ENCODE data around the gene CCL1. TPM values are rescaled to one million over a fixed set of nuclear protein-coding genes. Genes with fewer than 3 reads are reported as not detected.

CCL1 gene
- total and polyA plus RNA-seq, 7 donors: not detected

DNA sequence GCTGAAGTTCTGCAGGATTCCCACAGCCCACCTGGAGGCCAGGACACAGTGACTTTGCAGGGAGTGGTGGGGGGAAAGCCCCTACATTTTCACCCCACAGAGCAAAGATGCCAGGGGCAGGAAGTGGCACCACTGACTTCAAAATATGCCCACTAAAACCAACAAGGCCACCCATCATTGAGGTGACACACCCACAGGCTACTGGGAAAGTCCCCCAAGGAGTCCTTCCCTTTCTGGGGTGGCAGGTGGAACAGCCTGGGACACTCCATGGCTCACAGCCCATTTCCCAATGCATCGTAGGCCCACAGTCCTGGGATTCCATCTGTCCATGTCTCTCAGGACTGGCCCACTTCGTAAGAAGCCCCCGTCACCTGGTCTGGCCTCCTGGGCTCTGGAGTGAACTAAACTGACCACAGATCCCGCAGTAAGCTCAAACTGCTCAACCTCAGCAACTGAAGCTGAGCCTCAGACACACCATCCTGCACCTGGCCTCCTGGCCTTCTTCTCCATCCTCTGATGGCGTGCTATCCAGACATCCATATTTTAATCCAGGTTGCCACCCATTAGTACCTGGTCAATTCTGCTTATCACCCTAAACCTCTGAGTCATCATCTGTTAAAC lies 7.5 kb upstream of the CCL1 start:
- Histone ChIP-seq H3K27me3 (ENCODE audit: insufficient read depth in 3 of 3, low read length in 2 of 3) (peaks cover 0 to 5% (median 0%) of the 10 kb centered on the region in 3 donors), H3K4me1 (no peaks in the 10 kb centered on the region), H3K36me3 (ENCODE audit: insufficient read depth in 1 of 2, low read depth in 1 of 2) (no peaks in the 10 kb centered on the region), H3K27ac (no peak overlapping the region), H3K4me3 (no peak overlapping the region), H3K9me3 (no peaks in the 10 kb centered on the region)
- intact Hi-C loops (cut with DNase I): no loop called here
- WGBS, 3 donors: 78 to 86% (median 80%) methylated on average over 5 of the region's 5 CpGs
- no peak for TF ChIP-seq CTCF (IDR thresholded peaks at IDR 0.05)
- no peak for DNase-seq
- ATAC-seq: no peak

- H3K36me3 ChIP-seq (ENCODE audit: insufficient read depth in 1 of 2, low read depth in 1 of 2): no peaks in the 10 kb centered on the region
- TF ChIP-seq CTCF (IDR thresholded peaks at IDR 0.05): no peak
- H3K9me3 ChIP-seq: no peaks in the 10 kb centered on the region
- ATAC-seq (no peak), DNase-seq (no peak)
- intact Hi-C loops (cut with DNase I): no loop called here
- H3K27me3 ChIP-seq (ENCODE audit: insufficient read depth in 3 of 3, low read length in 2 of 3): peaks cover 0 to 5% (median 0%) of the 10 kb centered on the region in 3 donors
- H3K4me3 ChIP-seq: no peak overlapping the region
- 72 to 82% (median 75%) methylated on average over 3 of the region's 3 CpGs for WGBS, 3 donors
- no peak overlapping the region for H3K27ac ChIP-seq
- no peaks in the 10 kb centered on the region for H3K4me1 ChIP-seq
Measured at GRCh38 chr17:34369571-34369970, 6.5 kb upstream of the CCL1 start.

DNA sequence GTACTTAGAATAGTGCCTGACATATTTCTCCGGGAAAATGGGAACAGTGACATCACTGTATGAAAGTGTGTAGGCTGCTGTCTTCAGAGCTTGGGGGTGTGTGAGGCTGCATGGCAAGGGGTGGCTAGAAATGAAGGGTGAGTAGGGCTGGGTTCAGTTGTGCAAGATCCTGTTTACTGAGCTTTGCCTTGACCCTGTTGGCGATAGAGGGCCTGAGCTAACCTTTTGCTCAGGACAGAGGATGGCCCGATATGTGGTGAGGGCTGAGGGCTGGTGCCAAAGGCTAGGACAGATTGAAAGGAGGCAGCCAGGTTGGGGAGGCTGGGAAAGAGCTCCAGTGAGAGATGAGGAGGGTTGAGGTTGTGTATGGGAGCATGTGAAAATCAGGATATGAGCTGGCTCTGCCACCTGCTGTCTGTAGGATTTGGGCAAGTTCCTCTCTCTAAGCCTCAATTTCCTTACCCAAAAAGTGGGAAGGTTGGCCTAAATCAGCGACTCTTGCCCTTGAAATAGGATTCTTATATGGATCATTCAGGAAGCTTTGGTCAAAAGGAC lies 6.0 kb upstream of the CCL1 start:
- intact Hi-C loops (cut with DNase I): no loop called here
- H3K36me3 ChIP-seq (ENCODE audit: insufficient read depth in 1 of 2, low read depth in 1 of 2): no peaks in the 10 kb centered on the region
- no peak for ATAC-seq
- H3K27me3 ChIP-seq (ENCODE audit: insufficient read depth in 3 of 3, low read length in 2 of 3): peaks cover 0 to 5% (median 0%) of the 10 kb centered on the region in 3 donors
- H3K27ac ChIP-seq: no peak overlapping the region
- DNase-seq: no peak
- no peak overlapping the region for H3K4me3 ChIP-seq
- H3K9me3 ChIP-seq: no peaks in the 10 kb centered on the region
- TF ChIP-seq CTCF (IDR thresholded peaks at IDR 0.05): no peak
- H3K4me1 ChIP-seq: no peaks in the 10 kb centered on the region
- 48 to 52% (median 49%) methylated on average over 4 of the region's 4 CpGs for WGBS, 3 donors

DNA sequence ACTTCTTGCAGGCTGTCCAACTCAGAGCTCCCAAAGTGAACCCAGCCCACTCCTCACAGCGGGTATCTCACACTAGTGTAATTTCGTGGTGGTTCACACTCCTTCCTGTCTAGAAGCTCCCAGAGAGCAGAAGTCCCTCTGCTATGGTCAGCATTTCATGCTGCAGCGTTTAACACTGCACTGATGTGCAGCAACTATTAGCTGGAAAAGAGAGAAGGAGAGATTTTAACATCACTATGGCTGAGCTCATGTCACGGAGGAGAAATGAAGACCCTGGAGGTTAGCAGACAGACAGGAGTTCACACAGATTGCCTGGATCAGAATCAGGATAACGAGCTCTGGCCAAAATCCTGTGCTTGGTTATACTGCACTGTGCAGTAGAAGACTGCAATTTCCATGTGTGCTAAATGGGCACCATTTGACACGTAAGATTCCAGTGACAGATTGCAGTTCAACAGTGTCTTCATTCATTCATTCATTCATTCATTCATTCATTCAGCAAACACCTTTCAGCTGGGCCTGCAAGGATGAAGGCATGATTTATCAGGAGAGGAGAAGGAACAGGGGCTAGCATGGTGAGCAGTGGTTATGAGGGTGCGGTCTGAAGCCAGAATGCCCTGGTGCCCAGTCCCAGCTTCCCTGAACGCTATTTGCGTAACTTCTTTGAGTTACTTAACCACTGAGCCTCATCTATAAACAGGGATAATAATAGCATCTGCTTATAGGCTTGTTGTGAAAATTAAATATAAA lies 5.3 kb upstream of the CCL1 start:
- intact Hi-C loops (cut with DNase I): no loop called here

More for the DNA sequence above, 5.3 kb upstream of the CCL1 start:
- Histone ChIP-seq H3K36me3 (ENCODE audit: insufficient read depth in 1 of 2, low read depth in 1 of 2) (no peaks in the 10 kb centered on the region), H3K4me3 (no peak overlapping the region), H3K27me3 (ENCODE audit: insufficient read depth in 3 of 3, low read length in 2 of 3) (peaks cover 0 to 10% (median 0%) of the 10 kb centered on the region in 3 donors), H3K27ac (no peak overlapping the region), H3K9me3 (no peaks in the 10 kb centered on the region), H3K4me1 (no peaks in the 10 kb centered on the region)
- no peak for TF ChIP-seq CTCF (IDR thresholded peaks at IDR 0.05)
- WGBS, 3 donors: 62 to 65% (median 65%) methylated on average over 9 of the region's 9 CpGs
- ATAC-seq: no peak
- DNase-seq: no peak
